Tibial nerve (tissue), 3 donors: ENCODE data around the gene VWA2.

Experiments
- CTCF ChIP-seq, 5 experiments: fragments of 200-600 bp in 3 of 5; fragments of 450-650 bp in 2 of 5; sonication (generic) in 3 of 5; IDR thresholded peaks; one replicate each; pipeline ENCODE4 v1.5.1; 2016 to 2019; ENCODE audit warnings: antibody characterized with exemption in 5 of 5, mild to moderate bottlenecking in 3 of 5, moderate library complexity in 2 of 5
- POLR2A ChIP-seq, 2 donors: fragments of 450-650 bp; IDR thresholded peaks; one replicate each; pipeline ENCODE4 v1.6.1; 2017; ENCODE audit warnings: antibody characterized with exemption in 2 of 2, mild to moderate bottlenecking in 2 of 2, moderate library complexity in 2 of 2

- TF ChIP-seq CTCF (IDR thresholded peaks at IDR 0.05) (no peak), POLR2A (IDR thresholded peaks at IDR 0.05) (no peak)
Observed at GRCh38 chr10:114337510-114338462, 98.7 kb downstream of the VWA2 start.
